Mucosa of descending colon (tissue), 3 donors: Measurements from ENCODE around the gene NRIP3. TPM values are rescaled to one million over a fixed set of nuclear protein-coding genes. Genes with fewer than 3 reads are reported as not detected.

Experiments used
- ATAC-seq: fragments of 200-7000 bp; cut with Tn5 transposase; one replicate; pipeline ENCODE4 v1.9.1; 2020; ENCODE audit warnings: mild to moderate bottlenecking, moderate library complexity
- DNase-seq, 3 donors: peaks; one replicate each; pipeline ENCODE4 v3.0.0-alpha.2; 2020
- H3K36me3 ChIP-seq: fragments of 200-600 bp; one replicate; pipeline ENCODE4 v1.8.0; 2021; ENCODE audit warnings: low read depth, mild to moderate bottlenecking
- H3K4me1 ChIP-seq: fragments of 200-600 bp; one replicate; pipeline ENCODE4 v1.8.0; 2021; ENCODE audit warnings: low read depth, mild to moderate bottlenecking
- H3K4me3 ChIP-seq: fragments of 200-600 bp; one replicate; pipeline ENCODE4 v1.8.0; 2021; ENCODE audit warnings: mild to moderate bottlenecking
- H3K9me3 ChIP-seq: fragments of 200-600 bp; one replicate; pipeline ENCODE4 v1.8.0; 2021; ENCODE audit warnings: mild to moderate bottlenecking
- CTCF ChIP-seq: fragments of 200-600 bp; IDR thresholded peaks from one replicate; pipeline ENCODE4 v1.8.0; 2022; ENCODE audit warnings: antibody characterized with exemption, mild to moderate bottlenecking
- intact Hi-C, 2 donors: fragments of 100-400 bp; cut with DNase I in 1 of 2; cut with micrococcal nuclease in 1 of 2; formaldehyde crosslinking; loops; one replicate each; pipeline versions ENCODE4 v1.11.0 to v1.11.1; 2022; cut with DNase I, micrococcal nuclease
- total RNA-seq, 3 donors: library from RNA; stranded (reverse); fragmentation: NEBNext Ultra II Directional in 2 of 3; extraction: Animal tissue kit (Norgen Biotek cat#: 25700) in 2 of 3; gene quantifications; one replicate each; pipeline versions ENCODE4 v1.2.1 to v1.2.4, GENCODE V29; 2021 to 2023
- donor health status: DM: no; HTN: no; CAD: no; lungs with moderate emphysema.
- donor health status: DM: no; HTN: no; CAD: no.
- donor health status: DM: no; HTN: yes; CAD: no.

The NRIP3 gene
- total RNA-seq, 3 donors from 2014 or later = 0.20 to 1.6 (median 0.63) TPM

GRCh38 chr11:9037963-9038362 is 34.2 kb upstream of the NRIP3 start:
- H3K9me3 ChIP-seq = no peaks in the 10 kb centered on the region
- H3K4me3 ChIP-seq = no peak overlapping the region
- H3K4me1 ChIP-seq = no peaks in the 10 kb centered on the region
- H3K36me3 ChIP-seq = no peaks in the 10 kb centered on the region
- TF ChIP-seq CTCF = no peak
- ATAC-seq = no peak
- intact Hi-C loops = no loop called here
- no peak for DNase-seq

GRCh38 chr11:9037046-9037780 is 33.4 kb upstream of the NRIP3 start:
- intact Hi-C loops = no loop called here
- no peak for TF ChIP-seq CTCF
- no peak for ATAC-seq

GRCh38 chr11:9030601-9031000 is 26.8 kb upstream of the NRIP3 start:
- no peaks in the 10 kb centered on the region for H3K36me3 ChIP-seq
- no peak for ATAC-seq
- DNase-seq = no peak
- H3K9me3 ChIP-seq = no peaks in the 10 kb centered on the region
- H3K4me1 ChIP-seq = no peaks in the 10 kb centered on the region
- H3K4me3 ChIP-seq = no peak overlapping the region
- no peak for TF ChIP-seq CTCF
- intact Hi-C loops = no loop called here

More at GRCh38 chr11:9037046-9037780, 33.4 kb upstream of the NRIP3 start:
- DNase-seq = no peak
- no peaks in the 10 kb centered on the region for H3K36me3 ChIP-seq
- H3K4me1 ChIP-seq = no peaks in the 10 kb centered on the region
- H3K9me3 ChIP-seq = no peaks in the 10 kb centered on the region
- no peak overlapping the region for H3K4me3 ChIP-seq

GRCh38 chr11:9029422-9029821 is 25.6 kb upstream of the NRIP3 start:
- Histone ChIP-seq H3K36me3 (no peaks in the 10 kb centered on the region), H3K4me1 (no peaks in the 10 kb centered on the region), H3K9me3 (no peaks in the 10 kb centered on the region), H3K4me3 (no peak overlapping the region)
- intact Hi-C loops = no loop called here
- no peak for ATAC-seq
- DNase-seq = no peak
- TF ChIP-seq CTCF = no peak

- H3K9me3 ChIP-seq = no peaks in the 10 kb centered on the region
- no peak for DNase-seq
- H3K4me3 ChIP-seq = no peak overlapping the region
- TF ChIP-seq CTCF = no peak
- ATAC-seq = no peak
- no peaks in the 10 kb centered on the region for H3K36me3 ChIP-seq
- no peaks in the 10 kb centered on the region for H3K4me1 ChIP-seq
- intact Hi-C loops = no loop called here
Observed at GRCh38 chr11:9028581-9028980, 24.8 kb upstream of the NRIP3 start.
